Esophagus muscularis mucosa (tissue), 4 donors: ENCODE results near the gene PIK3R5.

ENCODE experiments used
- EP300 ChIP-seq: sonication (generic); formaldehyde crosslinking; IDR thresholded peaks from one replicate; pipeline ENCODE4 v1.6.1; 2017; ENCODE audit warnings: antibody characterized with exemption
- POLR2AphosphoS5 ChIP-seq, 2 donors: sonication (generic); formaldehyde crosslinking; IDR thresholded peaks; one replicate each; pipeline ENCODE4 v1.6.1; 2017; ENCODE audit warnings: antibody characterized with exemption in 2 of 2
- TF ChIP-seq, protein P1 (sequence below), 3 experiments: fragments of 200-600 bp in 2 of 3; fragments of 450-650 bp in 1 of 3; sonication (generic) in 2 of 3; IDR thresholded peaks; one replicate each; pipeline ENCODE4 v1.5.1; 2017 to 2019; ENCODE audit warnings: antibody characterized with exemption in 3 of 3, mild to moderate bottlenecking in 2 of 3, moderate library complexity in 1 of 3

GRCh38 chr17:8955021-8955959 is 10.2 kb downstream of the PIK3R5 start:
- TF ChIP-seq, protein P1, sequence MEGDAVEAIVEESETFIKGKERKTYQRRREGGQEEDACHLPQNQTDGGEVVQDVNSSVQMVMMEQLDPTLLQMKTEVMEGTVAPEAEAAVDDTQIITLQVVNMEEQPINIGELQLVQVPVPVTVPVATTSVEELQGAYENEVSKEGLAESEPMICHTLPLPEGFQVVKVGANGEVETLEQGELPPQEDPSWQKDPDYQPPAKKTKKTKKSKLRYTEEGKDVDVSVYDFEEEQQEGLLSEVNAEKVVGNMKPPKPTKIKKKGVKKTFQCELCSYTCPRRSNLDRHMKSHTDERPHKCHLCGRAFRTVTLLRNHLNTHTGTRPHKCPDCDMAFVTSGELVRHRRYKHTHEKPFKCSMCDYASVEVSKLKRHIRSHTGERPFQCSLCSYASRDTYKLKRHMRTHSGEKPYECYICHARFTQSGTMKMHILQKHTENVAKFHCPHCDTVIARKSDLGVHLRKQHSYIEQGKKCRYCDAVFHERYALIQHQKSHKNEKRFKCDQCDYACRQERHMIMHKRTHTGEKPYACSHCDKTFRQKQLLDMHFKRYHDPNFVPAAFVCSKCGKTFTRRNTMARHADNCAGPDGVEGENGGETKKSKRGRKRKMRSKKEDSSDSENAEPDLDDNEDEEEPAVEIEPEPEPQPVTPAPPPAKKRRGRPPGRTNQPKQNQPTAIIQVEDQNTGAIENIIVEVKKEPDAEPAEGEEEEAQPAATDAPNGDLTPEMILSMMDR (IDR thresholded peaks at IDR 0.05), result no peak
- no peak for TF ChIP-seq POLR2AphosphoS5 (IDR thresholded peaks at IDR 0.05)
- TF ChIP-seq EP300, result no peak
